Osteoblast (primary cell): ENCODE measurements around the gene FAM167B. TPM values are rescaled to one million over a fixed set of nuclear protein-coding genes. Genes with fewer than 3 reads are reported as not detected.

Experiments
- DNase-seq: peaks from one replicate; pipeline ENCODE4 v3.0.0; 2011; ENCODE audit warnings: low spot score, mixed read lengths; ENCODE audit not compliant: insufficient read length; ENCODE audit errors: missing footprints
- H2AFZ ChIP-seq: 2 replicates; pipeline ENCODE4 v1.6.0; 2011; ENCODE audit warnings: mild to moderate bottlenecking, low read length
- H3K27ac ChIP-seq: 2 replicates; pipeline ENCODE4 v1.5.1; 2011; ENCODE audit warnings: mild to moderate bottlenecking, low read depth, low read length, moderate library complexity
- H3K27me3 ChIP-seq: 2 replicates; pipeline ENCODE4 v1.6.0; 2012; ENCODE audit warnings: mild to moderate bottlenecking, control low read depth, inconsistent platforms, low read length, moderate library complexity; ENCODE audit not compliant: insufficient read depth
- H3K36me3 ChIP-seq: 2 replicates; pipeline ENCODE4 v1.5.1; 2011; ENCODE audit warnings: mild to moderate bottlenecking, low read length, control low read depth, moderate library complexity; ENCODE audit not compliant: insufficient read depth
- H3K4me1 ChIP-seq: 2 replicates; pipeline ENCODE4 v1.5.1; 2011; ENCODE audit warnings: mild to moderate bottlenecking, low read length, control low read depth, moderate library complexity; ENCODE audit not compliant: insufficient read depth
- H3K4me2 ChIP-seq: 2 replicates; pipeline ENCODE4 v1.6.0; 2011; ENCODE audit warnings: mild to moderate bottlenecking, low read length; ENCODE audit not compliant: insufficient read depth
- H3K4me3 ChIP-seq: fragments of 200-600 bp; sonication (generic); 3 replicates; pipeline ENCODE4 v1.5.1; 2012; ENCODE audit warnings: mild to moderate bottlenecking, low read length, inconsistent platforms; ENCODE audit not compliant: insufficient read depth
- H3K79me2 ChIP-seq: 2 replicates; pipeline ENCODE4 v1.6.0; 2012; ENCODE audit warnings: mild to moderate bottlenecking, low read length, control low read depth, inconsistent platforms; ENCODE audit not compliant: insufficient read depth
- H3K9me3 ChIP-seq: 2 replicates; pipeline ENCODE4 v1.5.1; 2011; ENCODE audit warnings: low read depth, low read length, control low read depth
- H4K20me1 ChIP-seq: 2 replicates; pipeline ENCODE4 v1.6.0; 2012; ENCODE audit warnings: mild to moderate bottlenecking, low read length, control low read depth; ENCODE audit not compliant: insufficient read depth
- total RNA-seq: library from RNA; depleted of rRNA; stranded (reverse); fragments of >200 nt; gene quantifications from 2 replicates; pipeline ENCODE4 v1.2.3, GENCODE V29; 2012
- TF ChIP-seq, protein P1 (sequence below): IDR thresholded peaks from 2 replicates; pipeline ENCODE4 v1.5.1; 2011; ENCODE audit warnings: mild to moderate bottlenecking, low read depth, low read length, moderate library complexity; ENCODE audit errors: extremely low read depth

The FAM167B gene
- total RNA-seq, 1 donor, result 2.5 TPM

DNA sequence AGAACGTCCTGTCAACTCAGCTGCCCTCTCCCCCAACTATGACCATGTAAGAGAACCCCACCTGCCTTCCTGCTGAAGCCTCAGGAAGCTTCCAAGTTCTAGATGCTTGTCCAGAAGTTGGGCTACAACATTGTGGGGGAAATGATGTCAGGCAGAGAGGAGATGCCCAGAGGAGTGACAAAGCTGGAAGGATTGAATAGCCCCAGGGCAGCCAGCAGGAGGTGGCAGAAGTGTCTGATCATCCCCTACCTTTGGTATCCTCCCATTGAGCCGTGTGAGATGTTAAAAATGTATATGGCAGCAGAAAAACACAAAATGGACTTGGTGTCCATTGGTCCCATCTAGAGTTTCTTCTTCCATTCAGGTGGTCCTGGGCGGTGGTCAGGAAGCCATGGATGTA, 18.3 kb upstream of the FAM167B start:
- TF ChIP-seq, protein P1, sequence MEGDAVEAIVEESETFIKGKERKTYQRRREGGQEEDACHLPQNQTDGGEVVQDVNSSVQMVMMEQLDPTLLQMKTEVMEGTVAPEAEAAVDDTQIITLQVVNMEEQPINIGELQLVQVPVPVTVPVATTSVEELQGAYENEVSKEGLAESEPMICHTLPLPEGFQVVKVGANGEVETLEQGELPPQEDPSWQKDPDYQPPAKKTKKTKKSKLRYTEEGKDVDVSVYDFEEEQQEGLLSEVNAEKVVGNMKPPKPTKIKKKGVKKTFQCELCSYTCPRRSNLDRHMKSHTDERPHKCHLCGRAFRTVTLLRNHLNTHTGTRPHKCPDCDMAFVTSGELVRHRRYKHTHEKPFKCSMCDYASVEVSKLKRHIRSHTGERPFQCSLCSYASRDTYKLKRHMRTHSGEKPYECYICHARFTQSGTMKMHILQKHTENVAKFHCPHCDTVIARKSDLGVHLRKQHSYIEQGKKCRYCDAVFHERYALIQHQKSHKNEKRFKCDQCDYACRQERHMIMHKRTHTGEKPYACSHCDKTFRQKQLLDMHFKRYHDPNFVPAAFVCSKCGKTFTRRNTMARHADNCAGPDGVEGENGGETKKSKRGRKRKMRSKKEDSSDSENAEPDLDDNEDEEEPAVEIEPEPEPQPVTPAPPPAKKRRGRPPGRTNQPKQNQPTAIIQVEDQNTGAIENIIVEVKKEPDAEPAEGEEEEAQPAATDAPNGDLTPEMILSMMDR, result no peak

GRCh38 chr1:32231843-32232432, 15.1 kb upstream of the FAM167B start:
- no peak overlapping the region for H3K4me2 ChIP-seq
- DNase-seq, result no peak
- H3K27ac ChIP-seq, result no peak overlapping the region
- H4K20me1 ChIP-seq, result no peaks in the 10 kb centered on the region
- peaks cover 46% of the 10 kb centered on the region for H3K36me3 ChIP-seq
- TF ChIP-seq, protein P1, result no peak
- no peak overlapping the region for H3K4me3 ChIP-seq
- H3K79me2 ChIP-seq, result no peaks in the 10 kb centered on the region
- peaks cover 19% of the 10 kb centered on the region for H3K4me1 ChIP-seq
- no peaks in the 10 kb centered on the region for H3K9me3 ChIP-seq
- H2AFZ ChIP-seq, result no peak overlapping the region
- H3K27me3 ChIP-seq, result no peaks in the 10 kb centered on the region

More for the DNA sequence above, 18.3 kb upstream of the FAM167B start:
- Histone ChIP-seq H3K4me1 (peaks cover 4% of the 10 kb centered on the region), H3K27ac (no peak overlapping the region), H3K9me3 (no peaks in the 10 kb centered on the region), H4K20me1 (no peaks in the 10 kb centered on the region), H3K36me3 (peaks cover 67% of the 10 kb centered on the region), H2AFZ (no peak overlapping the region), H3K27me3 (no peaks in the 10 kb centered on the region), H3K4me3 (no peak overlapping the region), H3K4me2 (no peak overlapping the region), H3K79me2 (peaks cover 11% of the 10 kb centered on the region)
- DNase-seq, result peak; percentile 59

DNA sequence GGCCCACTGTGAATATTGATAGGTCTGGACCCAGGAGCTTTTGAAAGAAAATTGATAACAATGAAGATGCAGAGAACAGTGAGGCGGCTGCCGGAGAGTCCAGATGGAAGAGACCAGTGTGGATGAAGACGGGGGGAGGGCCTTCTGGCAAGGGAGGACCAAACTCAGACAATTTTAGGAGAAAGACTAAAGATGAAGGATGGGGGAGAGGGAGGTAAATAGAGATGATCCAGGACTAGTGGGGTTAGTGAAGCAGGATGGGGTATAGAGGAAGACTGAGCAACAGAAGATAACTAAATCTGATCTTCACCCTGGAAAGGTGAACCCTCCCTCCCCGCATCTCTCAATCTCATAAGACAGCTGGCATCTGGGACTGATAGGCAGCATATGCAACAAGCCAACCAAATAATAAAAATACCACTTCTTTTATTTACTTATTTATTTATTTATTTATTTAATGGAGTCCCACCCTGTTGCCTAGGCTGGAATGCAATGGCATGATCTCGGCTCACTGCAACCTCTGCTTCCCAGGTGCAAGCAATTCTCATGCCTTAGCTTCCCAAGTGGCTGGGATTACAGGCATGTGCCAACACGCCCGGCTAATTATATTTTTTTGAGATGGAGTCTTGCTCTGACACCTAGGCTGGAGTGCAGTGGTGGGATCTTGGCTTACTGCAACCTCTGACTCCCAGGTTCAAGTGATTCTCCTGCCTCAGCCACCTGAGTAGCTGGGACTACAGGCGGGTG, 14.3 kb upstream of the FAM167B start:
- no peak for DNase-seq

GRCh38 chr1:32234792-32235191, 12.2 kb upstream of the FAM167B start:
- H3K4me1 ChIP-seq, result peaks cover 20% of the 10 kb centered on the region
- no peak for DNase-seq
- no peak overlapping the region for H3K4me2 ChIP-seq
- TF ChIP-seq, protein P1, result no peak
- no peak overlapping the region for H2AFZ ChIP-seq
- no peaks in the 10 kb centered on the region for H4K20me1 ChIP-seq
- H3K79me2 ChIP-seq, result no peaks in the 10 kb centered on the region
- no peaks in the 10 kb centered on the region for H3K9me3 ChIP-seq
- H3K36me3 ChIP-seq, result peaks cover 22% of the 10 kb centered on the region
- H3K27me3 ChIP-seq, result no peaks in the 10 kb centered on the region
- peak overlapping the region; percentile 95 for H3K27ac ChIP-seq
- H3K4me3 ChIP-seq, result no peak overlapping the region

More for the DNA sequence above, 14.3 kb upstream of the FAM167B start:
- H3K27ac ChIP-seq, result no peak overlapping the region
- H4K20me1 ChIP-seq, result no peaks in the 10 kb centered on the region
- no peaks in the 10 kb centered on the region for H3K27me3 ChIP-seq
- H3K36me3 ChIP-seq, result peaks cover 38% of the 10 kb centered on the region
- TF ChIP-seq, protein P1, result no peak
- H3K4me2 ChIP-seq, result no peak overlapping the region
- H3K4me1 ChIP-seq, result peaks cover 20% of the 10 kb centered on the region
- no peak overlapping the region for H2AFZ ChIP-seq
- no peak overlapping the region for H3K4me3 ChIP-seq
- H3K9me3 ChIP-seq, result no peaks in the 10 kb centered on the region
- no peaks in the 10 kb centered on the region for H3K79me2 ChIP-seq
